B cell (primary cell): ENCODE data around the gene TMEM63A. TPM values are rescaled to one million over a fixed set of nuclear protein-coding genes. Genes with fewer than 3 reads are reported as not detected.

Experiments used
- ATAC-seq: fragments of 200-7000 bp; cut with Tn5 transposase; one replicate; pipeline ENCODE4 v1.10.0; 2021; ENCODE audit warnings: low read depth, mild to moderate bottlenecking, moderate number of reproducible peaks, moderate library complexity
- CTCF ChIA-PET: fragments of 350-600 bp; sonication (Branson Sonifier 250); formaldehyde crosslinking; loops from one replicate; lab custom pipeline; 2021; ENCODE audit warnings: antibody characterized with exemption, inconsistent platforms; lab: Charles Lee
- POLR2A ChIA-PET: fragments of 350-600 bp; sonication (Branson Sonifier 250); formaldehyde crosslinking; loops from one replicate; lab custom pipeline; 2021; ENCODE audit warnings: antibody characterized with exemption; lab: Charles Lee
- DNase-seq: peaks from one replicate; pipeline ENCODE4 v3.0.0; 2013
- H2AFZ ChIP-seq: 2 replicates; pipeline ENCODE4 v1.6.1; 2012; ENCODE audit warnings: mild to moderate bottlenecking, low read depth, low read length; ENCODE audit not compliant: insufficient read depth, poor library complexity, severe bottlenecking
- H3K27ac ChIP-seq, 2 donors: 1 replicate in 1 of 2; 2 replicates in 1 of 2; pipeline ENCODE4 v1.5.1; 2012 to 2013; ENCODE audit warnings: low read length in 2 of 2, mild to moderate bottlenecking in 2 of 2, moderate library complexity in 1 of 2
- H3K27me3 ChIP-seq, 4 experiments: fragments of 200-600 bp in 1 of 4; sonication (generic) in 1 of 4; replicated peaks in 1 of 4; 1 replicate in 2 of 4; 2 replicates in 2 of 4; pipeline versions ENCODE4 v1.6.1 to v1.7.0; 2013 to 2016; ENCODE audit warnings: low read length in 3 of 4, mild to moderate bottlenecking in 2 of 4, mixed read lengths in 1 of 4, moderate library complexity in 1 of 4; ENCODE audit not compliant: insufficient read depth in 4 of 4, control insufficient read depth in 3 of 4; ENCODE audit errors: control extremely low read depth in 1 of 4
- H3K36me3 ChIP-seq, 2 experiments: replicated peaks in 1 of 2; 1 replicate in 1 of 2; 2 replicates in 1 of 2; pipeline versions ENCODE4 v1.6.1 to v1.7.1; 2013; ENCODE audit warnings: low read length in 1 of 2; ENCODE audit not compliant: insufficient read depth in 2 of 2, control insufficient read depth in 1 of 2; ENCODE audit errors: control extremely low read depth in 1 of 2, extremely low read depth in 1 of 2
- H3K4me1 ChIP-seq, 2 donors: fragments of 200-600 bp in 1 of 2; sonication (generic) in 1 of 2; 1 replicate in 1 of 2; 2 replicates in 1 of 2; pipeline versions ENCODE4 v1.5.1 to v1.6.1; 2013 to 2017; ENCODE audit warnings: low read length in 2 of 2; ENCODE audit not compliant: control insufficient read depth in 2 of 2, insufficient read depth in 2 of 2
- H3K4me2 ChIP-seq: replicated peaks from 2 replicates; pipeline ENCODE3; 2012; ENCODE audit warnings: mild to moderate bottlenecking, low read depth, low read length; ENCODE audit not compliant: poor library complexity, severe bottlenecking
- H3K4me3 ChIP-seq, 5 experiments: fragments of 200-600 bp in 1 of 5; sonication (generic) in 1 of 5; 1 replicate in 3 of 5; 2 replicates in 2 of 5; pipeline versions ENCODE4 v1.5.1 to v1.7.0; 2011 to 2016; ENCODE audit warnings: low read length in 4 of 5, mild to moderate bottlenecking in 4 of 5, low read depth in 2 of 5, control low read depth in 1 of 5, moderate library complexity in 1 of 5; ENCODE audit not compliant: insufficient read depth in 1 of 5; ENCODE audit errors: control extremely low read depth in 1 of 5, extremely low read depth in 1 of 5
- H3K79me2 ChIP-seq: fragments of 200-600 bp; sonication (generic); one replicate; pipeline ENCODE4 v1.6.0; 2016; ENCODE audit warnings: low read length; ENCODE audit not compliant: control insufficient read depth, insufficient read depth
- H3K9ac ChIP-seq: fragments of 200-600 bp; sonication (generic); 2 replicates; pipeline ENCODE4 v1.6.1; 2017; ENCODE audit warnings: mild to moderate bottlenecking, low read length, moderate library complexity
- H3K9me3 ChIP-seq, 3 donors: one replicate each; pipeline versions ENCODE4 v1.6.1 to v1.7.1; 2013; ENCODE audit warnings: low read length in 2 of 3; ENCODE audit not compliant: control insufficient read depth in 2 of 3, insufficient read depth in 1 of 3; ENCODE audit errors: control extremely low read depth in 1 of 3
- H4K20me1 ChIP-seq: 2 replicates; pipeline ENCODE4 v1.6.0; 2012; ENCODE audit warnings: mild to moderate bottlenecking, low read length; ENCODE audit not compliant: insufficient read depth, control insufficient read depth, poor library complexity, severe bottlenecking
- H3K27ac Mint-ChIP-seq: one replicate; pipeline ENCODE4 v1.8.0; 2021; ENCODE audit warnings: mixed read lengths
- H3K27me3 Mint-ChIP-seq: one replicate; pipeline ENCODE4 v1.8.0; 2021; ENCODE audit warnings: mixed read lengths
- H3K4me1 Mint-ChIP-seq: one replicate; pipeline ENCODE4 v1.8.0; 2021; ENCODE audit warnings: mixed read lengths
- H3K4me3 Mint-ChIP-seq: one replicate; pipeline ENCODE4 v1.8.0; 2021; ENCODE audit warnings: mixed read lengths
- H3K9me3 Mint-ChIP-seq: one replicate; pipeline ENCODE4 v1.8.0; 2022; ENCODE audit warnings: mixed read lengths; ENCODE audit not compliant: insufficient read depth
- EZH2 ChIP-seq: IDR thresholded peaks from 2 replicates; pipeline ENCODE4 v1.6.1; 2012; ENCODE audit warnings: borderline replicate concordance, low read depth, mild to moderate bottlenecking, moderate library complexity, low read length; ENCODE audit not compliant: insufficient read depth, poor library complexity, severe bottlenecking
- WGBS: methylation state at CpG from one replicate; pipeline ENCODE4 v1.1.5; 2013; ENCODE audit warnings: missing lambda C conversion rate; ENCODE audit not compliant: insufficient coverage; 5-methylcytosine and 5-hydroxymethylcytosine counted together
- intact Hi-C: fragments of 100-400 bp; cut with micrococcal nuclease; formaldehyde crosslinking; loops from one replicate; pipeline ENCODE4 v1.10.0; 2022
- polyA plus RNA-seq: library from polyadenylated mRNA; depleted of rRNA; stranded (reverse); fragments of >200 nt; gene quantifications from 2 replicates; pipeline ENCODE4 v1.2.3, GENCODE V29; 2012
- total RNA-seq, 2 donors: library from RNA; stranded (reverse); fragments of 120-200 nt in 1 of 2; gene quantifications; 1 replicate in 1 of 2; 2 replicates in 1 of 2; pipeline versions ENCODE4 v1.2.3 to v1.2.4, GENCODE V29; 2013 to 2022
- TF ChIP-seq, protein P1 (sequence below): fragments of 200-600 bp; IDR thresholded peaks from one replicate; pipeline ENCODE4 v1.8.0; 2022; ENCODE audit warnings: antibody characterized with exemption, mild to moderate bottlenecking

The TMEM63A gene
- total and polyA plus RNA-seq, 2 donors (not counting 1 experiment from before 2014, with no cell fraction given): 209 to 238 TPM

DNA sequence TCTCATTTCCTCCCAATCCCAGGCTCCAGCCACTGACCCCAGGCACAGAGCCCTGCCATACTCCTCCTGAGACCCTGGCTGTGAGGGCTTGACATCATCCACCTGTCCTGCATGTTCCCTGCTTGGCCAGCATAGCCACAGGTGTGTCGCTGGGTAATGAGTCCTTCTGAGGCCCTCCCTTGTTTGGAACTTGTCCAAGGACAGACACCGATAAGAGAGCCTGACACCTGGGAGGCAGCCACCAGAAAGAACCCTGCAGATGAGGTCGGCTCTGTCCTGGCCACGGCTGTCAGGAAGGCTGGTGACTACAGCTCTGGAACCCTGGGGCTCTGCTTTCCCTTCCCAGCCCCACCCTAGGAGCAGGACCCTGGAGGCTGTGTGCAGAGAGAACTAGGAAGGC, 34.6 kb downstream of the TMEM63A start:
- Histone ChIP-seq H3K9ac (no peak overlapping the region), H3K9me3 (peaks cover 0 to 7% (median 0%) of the 10 kb centered on the region in 3 donors), H2AFZ (no peak overlapping the region), H3K79me2 (no peaks in the 10 kb centered on the region), H3K4me3 (no peak overlapping the region), H3K4me1 (peaks cover 52 to 65% of the 10 kb centered on the region in 2 donors), H3K27me3 (no peaks in the 10 kb centered on the region), H4K20me1 (peaks cover 6% of the 10 kb centered on the region), H3K4me2 (peak overlapping the region; percentile 72), H3K36me3 (peaks cover 0 to 32% of the 10 kb centered on the region in 2 experiments), H3K27ac (peak overlapping the region; percentile 68 to 87)
- intact Hi-C loops: loop anchor here (1.0 to 5.0 kb wide), 7 partner anchors 35 to 420 kb away; partner anchors contain the start of genes LBR, PYCR2, SRP9 and TMEM63A
- no peak for ATAC-seq
- Mint-ChIP-seq H3K9me3 (no peaks in the 10 kb centered on the region), H3K27ac (peak overlapping the region; percentile 98), H3K4me3 (peak overlapping the region; percentile 85), H3K27me3 (no peaks in the 10 kb centered on the region), H3K4me1 (peaks cover 62% of the 10 kb centered on the region)
- DNase-seq: no peak
- 31% methylated on average over 2 of the region's 4 CpGs for WGBS
- TF ChIP-seq, protein P1, sequence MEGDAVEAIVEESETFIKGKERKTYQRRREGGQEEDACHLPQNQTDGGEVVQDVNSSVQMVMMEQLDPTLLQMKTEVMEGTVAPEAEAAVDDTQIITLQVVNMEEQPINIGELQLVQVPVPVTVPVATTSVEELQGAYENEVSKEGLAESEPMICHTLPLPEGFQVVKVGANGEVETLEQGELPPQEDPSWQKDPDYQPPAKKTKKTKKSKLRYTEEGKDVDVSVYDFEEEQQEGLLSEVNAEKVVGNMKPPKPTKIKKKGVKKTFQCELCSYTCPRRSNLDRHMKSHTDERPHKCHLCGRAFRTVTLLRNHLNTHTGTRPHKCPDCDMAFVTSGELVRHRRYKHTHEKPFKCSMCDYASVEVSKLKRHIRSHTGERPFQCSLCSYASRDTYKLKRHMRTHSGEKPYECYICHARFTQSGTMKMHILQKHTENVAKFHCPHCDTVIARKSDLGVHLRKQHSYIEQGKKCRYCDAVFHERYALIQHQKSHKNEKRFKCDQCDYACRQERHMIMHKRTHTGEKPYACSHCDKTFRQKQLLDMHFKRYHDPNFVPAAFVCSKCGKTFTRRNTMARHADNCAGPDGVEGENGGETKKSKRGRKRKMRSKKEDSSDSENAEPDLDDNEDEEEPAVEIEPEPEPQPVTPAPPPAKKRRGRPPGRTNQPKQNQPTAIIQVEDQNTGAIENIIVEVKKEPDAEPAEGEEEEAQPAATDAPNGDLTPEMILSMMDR: no peak
- TF ChIP-seq EZH2: no peak
- ChIA-PET POLR2A (interaction anchor here (2.4 kb wide), 1 partner anchor 35 kb away, joined by 9 read pairs; the partner anchor contains the start of gene TMEM63A), CTCF (interaction anchor here (1.1 to 2.1 kb wide), 4 partner anchors 10 to 70 kb away, joined by 4 to 9 read pairs (median 6); partner anchors contain the start of genes SRP9 and TMEM63A)
